Dedifferentiated amniotic fluid mesenchymal stem cell (primary cell): ENCODE measurements around the gene COL23A1.
A peak's percentile ranks its signal among the peaks of the same experiment; 100 is the strongest.
"Not testable (repeated sequence)": the region's sequence is repeated elsewhere in the genome, so short reads cannot be mapped to it uniquely, and the experiment has no call there.

Experiments
- DNase-seq: peaks from one replicate; pipeline ENCODE4 v3.0.0-alpha.2; 2016; ENCODE audit errors: extremely low spot score

Gene COL23A1

DNA sequence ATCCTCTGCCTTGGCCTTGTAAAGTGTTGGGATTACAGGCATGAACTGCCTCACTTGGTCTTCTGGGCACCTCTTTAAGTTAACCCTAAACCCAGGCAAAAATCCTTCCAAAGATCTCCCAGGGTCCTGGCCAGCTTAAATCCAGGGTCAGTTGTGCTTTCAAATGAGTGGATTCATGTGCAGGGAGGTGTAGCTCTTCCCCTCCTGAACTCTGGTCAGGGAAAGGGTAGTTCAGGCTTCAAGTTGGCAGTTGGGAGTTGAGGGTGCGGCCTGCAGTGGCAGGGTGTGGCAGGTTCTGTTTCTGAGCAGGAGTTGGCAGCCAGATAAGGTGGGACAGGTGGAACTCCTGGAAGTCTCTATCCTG, 382.3 kb downstream of the COL23A1 start:
- DNase-seq = no peak

GRCh38 chr5:178207183-178207916, 382.8 kb downstream of the COL23A1 start:
- DNase-seq = no peak

- DNase-seq = no peak
Measured at GRCh38 chr5:178206166-178207101, 383.8 kb downstream of the COL23A1 start.

DNA sequence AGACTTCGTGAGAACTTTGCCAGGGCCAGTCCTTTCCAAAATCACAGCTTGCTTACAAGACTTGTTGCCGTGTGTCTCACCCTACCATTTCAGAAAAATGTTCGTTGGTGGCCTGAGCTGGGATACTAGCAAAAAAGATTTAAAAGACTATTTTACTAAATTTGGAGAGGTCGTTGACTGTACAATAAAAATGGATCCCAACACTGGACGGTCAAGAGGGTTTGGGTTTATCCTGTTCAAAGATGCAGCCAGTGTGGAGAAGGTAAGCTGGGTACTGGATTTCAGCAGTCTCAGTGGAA, 384.5 kb downstream of the COL23A1 start:
- no peak for DNase-seq

DNA sequence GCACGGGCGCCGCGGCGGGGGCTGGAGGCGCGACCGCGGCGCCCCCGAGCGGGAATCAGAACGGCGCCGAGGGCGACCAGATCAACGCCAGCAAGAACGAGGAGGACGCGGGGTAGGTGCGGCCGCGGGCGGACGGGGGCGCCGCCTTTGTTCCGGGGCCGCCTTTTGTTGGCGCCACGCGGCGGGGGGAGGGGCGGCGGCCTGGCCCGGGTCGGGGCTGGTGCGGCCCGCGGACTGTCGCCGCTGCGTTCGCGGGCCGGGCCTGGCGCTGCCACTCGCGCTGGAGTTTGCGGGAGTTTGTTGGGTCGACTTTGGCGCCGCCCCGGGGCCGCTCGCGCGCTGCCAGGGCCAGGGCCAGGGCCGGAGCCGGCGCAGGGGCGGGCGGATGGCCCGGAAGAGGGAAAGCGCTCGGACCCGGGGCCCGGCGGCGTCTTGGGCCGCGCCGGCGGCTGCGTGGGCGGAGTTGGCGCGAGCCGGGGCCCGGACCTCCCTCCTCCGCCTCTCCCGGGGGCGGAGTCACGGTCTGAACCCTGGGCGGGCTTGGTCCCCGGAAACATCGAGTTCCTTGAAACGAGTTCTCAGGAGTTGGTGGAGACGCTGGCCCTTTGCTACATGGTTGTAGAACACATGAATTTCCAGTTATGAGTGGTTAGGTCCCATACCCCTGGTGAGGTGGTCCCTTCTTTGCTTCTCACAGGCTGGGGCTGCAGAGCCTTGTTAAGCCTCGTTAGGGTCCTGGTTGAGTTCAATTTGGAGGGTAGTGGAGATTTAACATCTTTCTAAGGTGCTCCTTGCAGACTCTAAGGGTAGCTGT, 385.1 kb downstream of the COL23A1 start:
- peak; percentile 35 for DNase-seq

DNA sequence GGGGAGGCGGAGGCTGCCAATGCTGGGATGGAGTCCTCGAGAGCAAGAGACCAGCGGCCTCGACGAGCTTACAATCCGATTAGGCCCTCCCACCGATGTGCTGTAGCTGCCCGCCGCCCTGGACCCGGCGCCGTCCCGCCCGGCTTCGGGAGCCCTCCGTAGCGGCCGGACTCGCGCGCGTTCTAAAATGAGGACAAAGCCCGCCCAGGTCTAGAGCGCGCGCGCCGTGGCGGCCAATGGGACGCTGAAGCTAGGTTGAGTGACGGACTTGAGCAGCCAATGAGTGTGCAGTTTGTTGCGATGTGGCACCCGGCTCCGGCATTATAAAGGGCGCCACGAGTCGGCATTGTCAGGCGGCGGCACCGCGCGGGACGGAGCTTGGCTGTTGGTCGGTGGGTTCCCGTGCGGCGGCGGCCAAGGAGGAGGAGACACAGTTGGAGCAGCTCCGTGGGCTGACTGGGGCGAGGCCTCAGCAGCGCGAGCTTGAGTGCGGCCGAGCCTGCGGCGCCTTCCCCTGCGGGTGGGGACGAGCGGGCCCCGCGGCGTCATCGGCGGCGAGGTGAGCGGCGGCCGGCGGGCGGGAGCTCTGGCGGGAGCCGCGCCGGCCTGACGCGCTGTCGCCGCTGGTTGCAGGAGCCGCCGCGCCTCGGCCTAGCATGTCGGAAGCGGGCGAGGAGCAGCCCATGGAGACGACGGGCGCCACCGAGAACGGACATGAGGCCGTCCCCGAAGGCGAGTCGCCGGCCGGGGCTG, 385.8 kb downstream of the COL23A1 start, which contains the start of gene HNRNPAB:
Gene HNRNPAB (plus strand): TSS at position 352 of the 753 bp plus-strand sequence. CDS start 305 bp downstream, at position 657.
- DNase-seq = peak; percentile 95

- DNase-seq = no peak
Measured at GRCh38 chr5:178203670-178204181, 386.5 kb downstream of the COL23A1 start.

- DNase-seq = no peak
Measured at GRCh38 chr5:178202541-178202940, 387.7 kb downstream of the COL23A1 start.

DNA sequence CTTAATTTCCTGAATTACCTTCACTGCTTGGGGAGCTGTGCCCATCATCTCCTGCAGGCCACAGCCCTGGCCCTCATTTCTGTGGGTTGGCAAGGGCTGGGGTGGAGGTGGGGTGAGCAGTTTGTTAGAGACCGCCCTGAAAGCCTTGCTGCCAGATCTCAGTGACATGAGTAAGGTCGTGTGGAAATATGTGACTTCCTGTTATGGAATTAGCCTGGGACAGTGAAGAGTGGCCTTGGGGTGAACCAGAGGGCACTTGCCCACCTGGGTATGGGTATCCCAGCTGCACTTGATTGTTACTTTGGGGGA, 388.3 kb downstream of the COL23A1 start:
- DNase-seq = no peak

GRCh38 chr5:178201221-178201926, 388.8 kb downstream of the COL23A1 start:
- no peak for DNase-seq

DNA sequence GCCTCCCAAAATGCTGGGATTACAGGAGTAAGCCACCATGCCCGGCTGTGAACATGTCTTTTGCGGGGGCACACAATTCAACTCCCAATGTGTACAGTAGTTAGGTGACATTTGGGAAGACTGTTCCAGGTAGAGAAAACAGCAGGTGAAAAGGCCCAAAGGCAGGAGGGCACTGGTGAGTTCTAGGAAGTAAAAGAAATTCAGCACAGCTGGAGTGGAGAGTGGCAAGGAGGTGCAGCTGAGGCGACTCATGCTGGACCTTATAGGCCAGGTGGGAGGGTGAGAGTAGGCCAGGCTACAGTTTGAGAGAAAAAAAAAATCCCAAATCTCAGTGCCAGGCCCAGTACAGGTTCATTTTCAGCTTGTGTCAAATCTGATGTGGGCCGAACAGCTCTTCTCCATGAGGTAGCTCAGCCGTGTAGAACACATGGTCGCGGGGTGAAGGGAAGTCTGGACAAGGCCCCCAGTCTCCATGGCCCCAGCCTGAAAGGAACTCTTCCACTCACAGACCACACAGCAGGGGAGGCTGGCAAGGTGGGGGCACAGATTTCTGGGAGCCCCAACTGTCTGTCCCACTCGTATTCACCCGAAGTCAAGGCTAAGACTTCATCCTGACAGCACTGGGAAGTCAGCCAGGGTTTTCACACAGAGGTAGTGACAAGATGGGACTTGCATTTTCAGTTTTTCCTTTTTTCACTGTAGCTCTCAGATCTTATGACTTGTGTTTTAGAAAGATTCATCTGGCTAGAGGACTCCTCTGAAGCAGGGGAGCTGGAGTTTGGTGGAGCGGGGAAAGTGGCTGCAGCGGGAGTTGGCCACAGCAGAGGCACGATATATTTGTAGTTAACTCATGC, 390.4 kb downstream of the COL23A1 start:
- no peak for DNase-seq

DNA sequence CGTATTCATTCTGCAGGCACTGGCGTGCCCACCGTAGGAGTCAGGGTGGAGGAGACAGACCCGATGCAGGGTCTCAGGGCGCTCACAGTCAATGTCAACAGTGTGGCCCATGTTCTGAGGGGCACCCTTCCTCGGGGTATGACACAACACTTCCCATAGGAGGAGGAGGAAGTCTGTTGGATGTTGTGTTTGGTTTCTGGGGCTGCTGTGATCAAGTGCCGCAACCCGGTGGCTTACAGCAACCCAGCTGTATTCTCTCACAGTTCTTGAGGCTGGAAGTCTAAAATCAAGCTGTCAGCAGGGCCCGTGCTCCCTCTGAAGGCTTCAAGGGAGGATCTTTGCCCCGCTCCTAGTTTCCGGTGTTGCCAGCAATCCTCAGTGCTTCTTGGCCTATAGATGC, 391.5 kb downstream of the COL23A1 start:
- no peak for DNase-seq

DNA sequence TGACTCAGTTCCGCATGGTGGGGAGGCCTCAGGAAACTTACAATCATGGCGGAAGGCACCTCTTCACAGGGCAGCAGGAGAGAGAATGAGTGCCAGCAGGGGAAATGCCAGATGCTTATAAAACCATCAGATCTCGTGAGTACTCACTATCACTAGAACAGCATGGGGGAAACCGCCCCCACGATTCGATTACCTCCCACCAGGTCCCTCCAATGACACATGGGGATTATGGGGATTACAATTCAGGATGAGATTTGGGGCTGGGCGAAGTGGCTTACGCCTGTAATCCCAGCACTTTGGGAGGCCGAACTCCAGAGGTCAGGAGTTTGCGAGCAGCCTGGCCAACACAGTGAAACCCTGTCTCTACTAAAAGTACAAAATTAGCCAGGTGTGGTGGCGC, 392.0 kb downstream of the COL23A1 start:
- not testable (repeated sequence) for DNase-seq

DNA sequence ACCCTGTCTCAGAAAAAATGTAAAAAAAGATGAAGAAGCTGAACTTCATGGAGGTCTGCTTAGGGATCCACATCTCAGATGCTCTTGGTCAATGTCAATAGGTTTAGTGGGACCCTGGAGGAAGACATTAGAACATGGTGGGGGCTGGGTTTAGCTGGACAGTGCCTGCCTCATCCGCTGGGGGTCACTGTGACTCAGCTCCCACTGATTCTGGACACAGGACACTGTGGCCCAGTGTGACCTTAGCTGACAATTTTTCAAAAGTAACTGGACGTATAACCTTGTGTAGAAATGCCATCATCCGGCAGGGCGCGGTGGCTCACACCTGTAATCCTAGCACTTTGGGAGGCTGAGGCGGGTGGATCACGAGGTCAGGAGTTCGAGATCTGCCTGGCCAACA, 393.2 kb downstream of the COL23A1 start:
- DNase-seq = no peak

DNA sequence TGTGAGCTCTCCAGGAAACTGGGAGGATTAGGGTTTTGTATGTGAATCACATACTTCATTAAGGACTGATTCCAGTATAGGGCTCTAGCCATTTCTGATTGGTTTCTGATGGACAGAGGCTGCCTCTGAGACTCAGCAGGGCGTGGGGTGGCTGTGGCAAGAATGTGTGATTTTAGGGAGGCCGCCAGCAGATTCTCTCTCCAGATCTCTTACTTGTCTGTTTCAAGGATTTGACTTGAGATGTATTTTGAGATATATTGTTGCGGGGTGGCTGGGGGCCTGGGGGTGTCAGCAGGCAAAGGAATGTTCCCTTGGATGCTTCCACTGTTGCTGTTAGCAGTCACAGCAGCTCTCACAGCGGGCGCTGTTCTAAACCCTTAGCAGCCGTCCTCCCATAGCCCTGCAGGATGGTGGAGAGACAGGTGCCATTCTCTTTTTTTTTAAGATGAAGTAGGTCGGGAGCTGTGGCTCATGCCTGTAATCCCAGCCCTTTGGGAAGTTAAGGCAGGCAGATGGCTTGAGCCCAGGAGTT, 393.8 kb downstream of the COL23A1 start:
- no peak for DNase-seq

DNA sequence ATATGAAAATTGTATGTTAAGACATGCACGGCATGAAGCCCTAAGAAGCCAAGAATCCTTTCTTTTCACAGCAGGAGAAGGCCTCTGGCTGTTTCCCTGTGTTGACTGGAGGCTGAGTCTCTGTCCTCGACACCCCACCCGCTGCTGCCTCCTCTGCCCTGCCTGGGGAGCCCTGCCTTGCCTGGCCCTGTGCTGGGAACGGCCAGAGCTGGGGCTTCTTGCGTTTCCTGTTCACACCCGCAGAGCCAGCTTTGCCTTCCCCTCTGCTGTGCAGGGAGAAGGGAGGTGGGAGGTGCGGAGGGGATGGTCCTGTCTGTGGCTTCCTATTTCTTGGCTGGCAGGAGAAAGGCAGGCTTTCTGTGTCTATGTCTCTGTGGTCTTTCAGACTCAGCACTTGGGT, 396.2 kb downstream of the COL23A1 start:
- DNase-seq = no peak

DNA sequence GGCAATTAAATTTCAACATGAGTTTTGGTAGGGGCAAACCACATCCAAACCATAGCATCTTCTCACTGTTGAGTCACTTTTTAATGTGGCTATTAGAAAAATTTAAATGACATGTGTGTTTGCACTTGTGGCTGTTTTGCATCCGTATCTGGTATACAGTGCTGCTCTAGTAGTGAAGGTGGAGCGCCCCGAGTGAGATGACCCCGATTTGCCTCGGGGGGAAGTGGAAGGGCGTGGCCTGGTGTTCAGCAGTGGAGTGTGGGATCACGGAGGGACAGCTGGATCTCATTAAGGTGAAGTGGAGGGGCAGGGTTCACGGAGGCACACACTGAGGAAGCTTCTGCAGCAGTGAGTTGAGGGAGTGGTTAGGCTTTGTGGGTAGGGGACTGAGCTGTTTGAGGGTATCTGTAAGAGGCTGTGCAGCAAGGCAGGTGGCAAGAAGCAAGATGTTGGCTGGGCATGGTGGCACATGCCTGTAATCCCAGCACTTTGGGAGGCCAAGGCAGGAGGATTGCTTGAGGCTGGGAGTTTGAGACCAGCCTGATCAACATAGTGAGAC, 396.9 kb downstream of the COL23A1 start:
- DNase-seq = no peak

GRCh38 chr5:178192787-178193186, 397.4 kb downstream of the COL23A1 start:
- no peak for DNase-seq

DNA sequence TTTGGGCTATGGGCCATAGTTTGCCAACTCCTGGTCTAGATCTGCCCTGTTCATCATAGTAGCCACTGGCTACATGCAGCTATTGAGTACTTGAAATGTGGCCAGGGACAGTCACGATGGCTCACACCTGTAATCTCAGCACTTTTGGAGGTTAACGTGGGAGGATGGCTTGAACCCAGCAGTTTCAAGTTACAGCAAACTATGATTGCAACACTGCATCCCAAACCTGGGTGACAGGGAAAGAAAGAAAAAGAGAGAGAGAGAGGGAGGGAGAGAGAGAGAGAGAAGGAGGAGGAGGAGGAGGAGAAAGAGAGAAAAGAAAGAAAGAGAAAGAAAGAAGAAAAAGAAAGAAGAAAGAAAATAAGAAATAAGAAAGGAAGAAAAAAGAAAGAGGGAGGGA, 397.9 kb downstream of the COL23A1 start:
- DNase-seq = no peak
